ENCODE data around the gene ZFP1. TPM values are rescaled to one million over a fixed set of nuclear protein-coding genes. Genes with fewer than 3 reads are reported as not detected.

ZFP1 gene
- total RNA-seq, 4 donors from 2014 or later = 9.8 to 18.4 (median 15.4) TPM

- Histone ChIP-seq H3K4me1 (no peaks in the 10 kb centered on the region), H3K27me3 (peaks cover 21% of the 10 kb centered on the region), H3K27ac (no peak overlapping the region), H3K36me3 (no peaks in the 10 kb centered on the region), H3K4me3 (no peak overlapping the region), H3K9me3 (no peaks in the 10 kb centered on the region)
- WGBS, 2 donors (ENCODE audit: low coverage in 1 of 2) = 96 to 98% methylated on average over 7 to 9 of the region's 21 CpGs
- no peak for TF ChIP-seq POLR2A (IDR thresholded peaks at IDR 0.05)
- TF ChIP-seq EP300 (IDR thresholded peaks at IDR 0.05) = no peak
- ATAC-seq = no peak
Measured at GRCh38 chr16:75192606-75193264, 44.4 kb downstream of the ZFP1 start.

GRCh38 chr16:75193265-75193650, 44.9 kb downstream of the ZFP1 start:
- Histone ChIP-seq H3K4me1 (peaks cover 0 to 4% (median 0%) of the 10 kb centered on the region in 3 donors), H3K27me3 (peaks cover 26% of the 10 kb centered on the region), H3K27ac (no peak overlapping the region), H3K4me3 (no peak overlapping the region), H3K9me3 (no peaks in the 10 kb centered on the region), H3K36me3 (no peaks in the 10 kb centered on the region)
- ATAC-seq = no peak
- no peak for TF ChIP-seq POLR2A (IDR thresholded peaks at IDR 0.05)
- TF ChIP-seq EP300 (IDR thresholded peaks at IDR 0.05) = no peak
- TF ChIP-seq CTCF (IDR thresholded peaks at IDR 0.05) = no peak
- TF ChIP-seq POLR2AphosphoS5 (IDR thresholded peaks at IDR 0.05) = no peak
- 74% methylated on average over 2 of the region's 4 CpGs; no CpG with 5 or more reads in 1 of the 2 donors for WGBS, 2 donors (ENCODE audit: low coverage in 1 of 2)

GRCh38 chr16:75193730-75194444, 45.6 kb downstream of the ZFP1 start:
- peaks cover 0 to 6% (median 0%) of the 10 kb centered on the region in 3 donors for H3K4me1 ChIP-seq
- H3K27me3 ChIP-seq = peaks cover 28% of the 10 kb centered on the region
- TF ChIP-seq POLR2A (IDR thresholded peaks at IDR 0.05) (no peak), CTCF (IDR thresholded peaks at IDR 0.05) (no peak), EP300 (IDR thresholded peaks at IDR 0.05) (no peak), POLR2AphosphoS5 (IDR thresholded peaks at IDR 0.05) (no peak)
- no peak overlapping the region for H3K4me3 ChIP-seq
- no peaks in the 10 kb centered on the region for H3K36me3 ChIP-seq
- 67 to 100% methylated on average over 3 to 5 of the region's 10 CpGs for WGBS, 2 donors (ENCODE audit: low coverage in 1 of 2)
- H3K27ac ChIP-seq = no peak overlapping the region
- ATAC-seq = no peak
- no peaks in the 10 kb centered on the region for H3K9me3 ChIP-seq

GRCh38 chr16:75195811-75196790, 47.8 kb downstream of the ZFP1 start:
- Histone ChIP-seq H3K4me1 (peaks cover 0 to 18% (median 0%) of the 10 kb centered on the region in 3 donors), H3K9me3 (no peaks in the 10 kb centered on the region), H3K36me3 (no peaks in the 10 kb centered on the region), H3K27ac (no peak overlapping the region), H3K27me3 (peaks cover 28% of the 10 kb centered on the region), H3K4me3 (no peak overlapping the region)
- no peak for TF ChIP-seq POLR2AphosphoS5 (IDR thresholded peaks at IDR 0.05)
- TF ChIP-seq POLR2A (IDR thresholded peaks at IDR 0.05) = no peak
- WGBS, 2 donors (ENCODE audit: low coverage in 1 of 2) = 72 to 81% methylated on average over 6 to 15 of the region's 24 CpGs
- ATAC-seq = no peak

- H3K27ac ChIP-seq = no peak overlapping the region
- WGBS, 2 donors (ENCODE audit: low coverage in 1 of 2) = 75 to 86% methylated on average over 4 to 5 of the region's 9 CpGs
- TF ChIP-seq CTCF (IDR thresholded peaks at IDR 0.05) (no peak), EP300 (IDR thresholded peaks at IDR 0.05) (no peak), POLR2AphosphoS5 (IDR thresholded peaks at IDR 0.05) (no peak), POLR2A (IDR thresholded peaks at IDR 0.05) (no peak)
- no peak overlapping the region for H3K4me3 ChIP-seq
- peaks cover 28% of the 10 kb centered on the region for H3K27me3 ChIP-seq
- H3K4me1 ChIP-seq = peaks cover 0 to 20% (median 0%) of the 10 kb centered on the region in 3 donors
- H3K36me3 ChIP-seq = no peaks in the 10 kb centered on the region
- no peak for ATAC-seq
- no peaks in the 10 kb centered on the region for H3K9me3 ChIP-seq
Measured at GRCh38 chr16:75196836-75197235, 48.5 kb downstream of the ZFP1 start.
